GM21381 (cell line): ENCODE data around the gene TNPO3.
"Not testable (repeated sequence)": the region's sequence is repeated elsewhere in the genome, so short reads cannot be mapped to it uniquely, and the experiment has no call there.

Source experiments
- ATAC-seq: cut with Tn5 transposase; IDR thresholded peaks from one replicate; pipeline ENCODE4 v1.9.1; 2021; ENCODE audit warnings: mild to moderate bottlenecking, moderate library complexity; ENCODE audit not compliant: unreplicated experiment

Gene TNPO3

DNA sequence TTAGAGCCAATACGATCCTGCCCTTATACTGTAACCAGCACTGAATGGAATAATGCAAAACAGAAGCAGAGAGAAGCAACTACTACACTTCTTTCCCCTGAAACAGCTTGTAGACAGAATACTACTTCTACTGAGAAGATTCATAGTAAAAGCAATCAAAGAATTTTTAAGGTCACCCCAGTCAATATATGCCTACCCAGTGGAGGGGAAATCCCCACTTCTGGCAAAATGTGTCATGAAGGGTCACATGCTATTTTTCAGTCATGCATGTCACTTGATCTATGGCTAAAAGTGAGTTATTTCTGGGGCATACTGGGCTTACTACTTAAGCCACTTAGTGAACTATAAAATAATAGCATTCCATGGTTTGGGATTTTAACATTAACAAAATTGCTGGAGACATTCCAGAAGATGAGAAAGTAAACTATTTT lies 91.6 kb downstream of the TNPO3 start:
- peak; percentile 70 for ATAC-seq

DNA sequence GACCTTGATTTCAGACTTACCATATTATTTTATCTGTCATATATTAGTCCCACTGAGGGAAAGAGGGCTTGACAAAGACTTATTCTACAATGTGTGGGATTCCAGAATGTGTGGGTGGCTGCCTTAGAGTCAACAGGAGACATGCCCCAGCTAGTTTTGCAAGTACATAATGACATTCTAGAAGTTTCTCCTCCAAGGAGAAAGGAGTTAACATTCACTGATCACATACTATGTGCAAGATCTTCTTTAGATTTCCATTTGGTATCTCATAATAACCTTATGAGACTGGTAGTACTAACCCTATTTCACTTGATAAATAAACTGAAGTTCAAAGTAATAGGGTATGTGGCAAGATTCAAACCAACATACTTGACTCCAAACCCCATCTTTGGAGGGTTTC lies 92.0 kb downstream of the TNPO3 start:
- peak; percentile 40 for ATAC-seq

DNA sequence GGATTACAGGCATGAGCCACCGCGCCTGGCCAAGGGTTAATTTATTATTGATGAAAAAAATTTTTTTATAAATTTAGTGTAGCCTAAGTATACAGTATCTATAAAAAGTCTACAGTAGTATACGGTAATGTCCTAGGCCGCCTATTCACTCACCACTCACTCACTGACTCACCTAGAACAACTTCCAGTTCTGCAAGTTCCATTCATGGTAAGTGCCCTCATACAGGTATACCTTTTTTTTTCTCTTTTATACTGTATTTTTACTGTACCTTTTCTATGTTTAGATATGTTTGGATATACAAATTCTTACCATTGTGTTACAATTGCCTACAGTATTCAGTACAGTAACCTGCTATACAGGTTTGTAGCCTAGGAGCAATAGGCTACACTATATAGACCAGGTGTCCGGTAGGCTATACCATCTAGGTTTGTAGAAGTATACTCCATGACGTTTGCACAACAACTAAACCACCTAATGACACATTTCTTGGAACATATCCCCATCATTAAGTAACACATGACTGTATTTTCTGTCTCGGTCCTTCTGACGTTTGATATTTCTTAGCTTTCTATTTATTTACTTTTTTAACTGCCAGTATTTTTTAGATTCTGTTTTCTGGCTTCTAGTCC lies 93.8 kb downstream of the TNPO3 start:
- no peak for ATAC-seq

DNA sequence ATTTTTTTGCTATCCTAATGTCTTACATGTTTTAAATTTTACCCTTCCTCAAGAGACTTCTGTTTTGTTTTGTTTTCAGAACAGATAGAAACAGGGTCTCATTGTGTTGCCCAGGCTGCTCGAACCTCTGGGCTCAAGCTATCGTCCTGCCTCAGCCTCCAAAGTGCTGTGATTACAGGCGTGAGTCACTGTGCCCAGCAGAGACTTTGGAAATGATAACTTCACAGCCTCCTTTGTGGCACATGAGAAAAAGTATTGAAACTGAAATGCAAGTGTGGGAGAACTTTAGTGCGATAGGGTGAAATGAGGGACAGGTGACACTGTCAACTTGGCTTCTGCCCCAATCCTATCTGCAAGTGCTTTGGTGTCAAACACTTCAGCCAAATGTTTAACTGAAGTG lies 95.6 kb downstream of the TNPO3 start:
- ATAC-seq, result no peak

DNA sequence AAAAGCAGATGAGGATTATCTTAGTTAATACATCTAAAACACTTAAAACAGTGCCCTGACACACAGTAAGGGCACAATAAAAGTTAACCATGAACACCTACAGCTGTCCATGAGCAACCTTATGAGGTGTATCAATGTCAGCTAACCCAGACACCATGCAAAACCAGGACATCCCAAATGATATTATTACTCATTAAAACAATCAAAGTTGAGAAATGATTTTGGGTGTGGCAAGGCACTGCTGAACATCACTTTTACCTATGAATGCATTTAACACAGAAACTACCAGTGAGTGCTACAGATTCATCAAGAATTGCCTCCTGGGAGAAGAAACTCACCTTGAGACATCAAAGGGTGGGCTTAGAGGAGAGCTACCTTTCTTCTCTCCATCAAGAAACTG lies 98.9 kb downstream of the TNPO3 start:
- ATAC-seq, result no peak

GRCh38 chr7:128954830-128955802 lies 99.8 kb downstream of the TNPO3 start:
- ATAC-seq, result no peak

- no peak for ATAC-seq
Observed at GRCh38 chr7:128954150-128954549, 100.8 kb downstream of the TNPO3 start.

- no peak for ATAC-seq
Observed at GRCh38 chr7:128951296-128951695, 103.6 kb downstream of the TNPO3 start.

DNA sequence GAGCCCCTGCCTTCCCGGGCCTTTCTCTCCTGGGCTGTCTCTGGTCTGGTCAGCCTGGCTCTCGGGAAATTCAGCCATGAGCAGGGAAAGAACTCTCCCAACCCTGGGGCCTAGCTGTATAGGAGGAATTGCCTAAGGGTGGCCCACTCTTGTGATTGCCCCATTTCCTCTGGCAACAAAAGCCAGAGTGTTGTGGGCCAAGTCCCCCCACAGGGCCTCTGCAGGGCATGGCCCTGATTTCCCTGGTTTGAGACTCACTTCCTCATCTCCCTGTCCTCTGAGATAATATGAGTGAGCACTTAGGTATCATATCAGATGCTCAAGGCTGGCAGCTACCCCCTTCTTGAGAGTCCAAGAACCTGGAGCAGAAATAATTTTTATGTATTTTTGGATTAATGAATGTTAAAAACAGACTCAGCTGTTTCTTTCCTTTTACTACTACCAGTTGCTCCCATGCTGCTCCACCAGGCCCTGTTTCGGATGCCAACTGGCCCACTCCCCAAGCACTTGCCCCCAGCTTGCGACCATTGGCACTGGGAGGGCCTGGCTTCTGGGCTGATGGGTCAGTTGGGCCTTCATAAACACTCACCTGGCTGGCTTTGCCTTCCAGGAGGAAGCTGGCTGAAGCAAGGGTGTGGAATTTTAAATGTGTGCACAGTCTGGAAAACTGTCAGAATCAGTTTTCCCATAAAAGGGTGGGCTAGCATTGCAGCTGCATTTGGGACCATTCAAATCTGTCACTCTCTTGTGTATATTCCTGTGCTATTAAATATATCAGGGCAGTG lies 105.7 kb downstream of the TNPO3 start:
- no peak for ATAC-seq

DNA sequence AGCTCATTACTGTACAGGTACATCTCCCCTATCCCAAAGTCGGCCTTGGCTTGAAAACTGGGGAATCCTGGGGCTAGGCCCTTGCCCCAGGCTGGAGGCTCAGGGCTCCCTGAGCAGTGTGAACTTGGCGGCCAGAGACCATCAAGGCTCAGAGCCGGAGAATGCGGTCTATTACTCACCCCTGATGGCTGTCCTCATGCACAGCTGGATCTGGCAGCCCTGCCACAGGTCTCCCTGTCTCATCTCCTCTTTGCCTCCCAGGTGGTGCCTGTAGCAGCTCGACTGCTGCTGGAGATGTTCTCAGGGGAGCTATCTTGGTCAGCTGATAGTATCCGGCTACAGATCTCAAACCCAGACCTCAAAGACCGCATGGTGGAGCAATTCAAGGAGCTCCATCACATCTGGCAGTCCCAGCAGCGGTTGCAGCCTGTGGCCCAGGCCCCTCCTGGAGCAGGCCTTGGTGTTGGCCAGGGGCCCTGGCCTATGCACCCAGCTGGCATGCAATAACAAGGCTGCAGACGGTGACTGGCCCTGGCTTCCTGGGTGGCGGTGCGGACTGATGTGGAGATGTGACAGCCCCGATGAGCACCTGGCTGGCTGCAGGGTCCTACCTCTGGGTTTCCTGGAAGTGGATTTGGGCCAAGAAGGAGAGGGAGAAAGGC lies 106.5 kb downstream of the TNPO3 start:
- no peak for ATAC-seq

- no peak for ATAC-seq
Observed at GRCh38 chr7:128947854-128948253, 107.1 kb downstream of the TNPO3 start.

DNA sequence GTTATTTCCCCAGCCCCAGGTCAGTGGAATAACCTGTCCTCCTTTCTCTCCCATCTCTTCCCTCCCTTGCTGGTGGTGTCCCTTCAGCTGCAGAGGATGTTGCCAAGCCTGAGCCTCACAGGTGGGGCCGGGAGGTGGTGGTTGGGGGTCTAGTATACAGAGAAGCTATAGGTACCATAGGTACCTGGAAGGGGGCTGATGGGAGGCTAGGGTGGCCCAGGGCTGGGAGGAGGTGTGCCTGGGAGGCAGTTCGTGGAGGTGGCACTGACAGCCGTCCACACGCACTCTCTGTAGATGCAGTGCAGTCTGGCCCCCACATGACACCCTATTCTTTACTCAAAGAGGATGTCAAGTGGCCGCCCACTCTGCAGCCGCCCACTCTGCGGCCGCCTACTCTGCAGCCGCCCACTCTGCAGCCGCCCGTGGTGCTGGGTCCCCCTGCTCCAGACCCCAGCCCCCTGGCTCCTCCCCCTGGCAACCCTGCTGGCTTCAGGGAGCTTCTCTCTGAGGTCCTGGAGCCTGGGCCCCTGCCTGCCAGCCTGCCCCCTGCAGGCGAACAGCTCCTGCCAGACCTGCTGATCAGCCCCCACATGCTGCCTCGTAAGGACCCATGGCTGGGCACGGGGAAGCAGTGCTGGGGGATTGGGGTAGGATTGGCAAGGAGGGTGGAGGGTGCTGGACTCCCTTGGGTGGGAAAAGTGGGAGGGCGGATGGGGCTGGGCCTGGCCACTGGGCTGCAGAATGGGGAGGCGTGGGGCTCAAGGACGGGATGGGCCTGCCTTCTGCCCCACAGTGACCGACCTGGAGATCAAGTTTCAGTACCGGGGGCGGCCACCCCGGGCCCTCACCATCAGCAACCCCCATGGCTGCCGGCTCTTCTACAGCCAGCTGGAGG lies 107.7 kb downstream of the TNPO3 start:
- no peak for ATAC-seq

- ATAC-seq, result no peak
Observed at GRCh38 chr7:128945668-128946366, 109.1 kb downstream of the TNPO3 start.

DNA sequence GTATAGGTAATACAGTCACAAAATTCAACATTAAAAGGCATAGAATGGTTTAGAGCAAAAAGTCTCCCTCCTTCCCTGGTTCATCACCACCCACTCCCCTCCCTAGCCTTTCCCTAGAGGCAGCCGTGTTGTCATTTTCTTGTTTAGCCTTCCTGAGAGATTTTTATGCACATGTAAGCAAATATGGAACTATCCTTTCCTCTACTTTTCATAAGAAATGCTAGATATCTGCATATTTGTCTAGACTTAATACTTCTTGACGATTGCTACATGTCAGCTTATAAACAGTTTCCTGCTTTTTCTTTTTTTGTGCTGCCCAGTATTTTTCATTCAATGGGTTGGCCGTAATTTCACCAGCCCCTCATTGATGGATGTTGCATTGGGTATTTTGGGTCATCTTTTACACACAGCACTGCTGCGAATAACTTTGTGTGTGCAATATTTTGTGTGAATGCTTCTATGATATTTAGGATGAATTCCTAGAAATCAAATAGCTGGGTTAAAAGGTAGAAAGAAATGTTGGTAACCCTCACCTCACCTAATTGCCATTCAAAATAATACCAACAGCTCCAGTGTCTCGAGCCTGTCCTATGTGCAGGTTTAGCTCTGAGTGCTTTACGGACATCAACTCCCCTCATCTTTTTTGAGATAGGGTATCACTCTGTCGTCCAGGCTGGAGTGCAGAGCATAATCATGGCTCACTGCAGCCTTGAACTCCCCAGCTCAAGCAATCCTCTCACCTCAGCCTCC lies 110.2 kb downstream of the TNPO3 start:
- no peak for ATAC-seq

DNA sequence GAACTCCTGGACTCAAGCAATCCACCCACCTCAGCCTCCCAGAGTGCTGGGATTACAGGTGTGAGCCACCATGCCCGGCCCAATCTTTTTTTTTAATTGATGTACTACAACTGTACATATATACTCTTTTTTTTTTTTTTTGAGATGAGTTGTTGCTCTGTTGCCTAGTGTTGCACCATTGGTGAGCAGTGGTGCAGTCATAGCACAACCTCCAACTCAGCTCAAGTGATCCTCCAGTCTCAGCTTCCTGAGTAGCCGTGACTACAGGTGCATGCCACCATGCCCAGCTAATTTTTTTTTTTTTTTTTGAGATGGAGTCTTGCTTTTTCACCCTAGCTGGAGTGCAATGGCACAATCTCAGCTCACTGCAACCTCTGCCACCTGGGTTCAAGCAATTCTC lies 111.7 kb downstream of the TNPO3 start:
- ATAC-seq, result not testable (repeated sequence)

DNA sequence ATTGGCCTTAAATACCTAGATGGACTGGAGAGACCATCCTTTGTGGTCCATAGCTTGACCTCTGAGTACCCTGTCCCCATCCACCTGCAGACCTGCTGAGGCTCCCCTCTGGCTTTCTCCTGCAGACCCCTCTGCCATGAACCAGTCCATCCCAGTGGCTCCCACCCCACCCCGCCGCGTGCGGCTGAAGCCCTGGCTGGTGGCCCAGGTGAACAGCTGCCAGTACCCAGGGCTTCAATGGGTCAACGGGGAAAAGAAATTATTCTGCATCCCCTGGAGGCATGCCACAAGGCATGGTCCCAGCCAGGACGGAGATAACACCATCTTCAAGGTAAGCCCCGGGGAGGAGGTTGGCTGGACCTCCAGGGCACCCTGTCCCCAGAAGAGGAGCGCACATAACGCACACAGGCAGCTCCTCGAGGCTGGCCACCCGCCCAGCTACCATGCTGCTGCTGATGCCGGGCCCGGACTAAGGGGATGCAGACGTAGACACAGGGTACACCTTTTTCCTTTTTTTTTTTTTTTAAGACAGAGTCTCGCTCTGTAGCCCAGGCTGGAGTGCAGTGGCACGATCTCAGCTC lies 112.9 kb downstream of the TNPO3 start:
- ATAC-seq, result no peak

- ATAC-seq, result no peak
Observed at GRCh38 chr7:128941323-128941890, 113.5 kb downstream of the TNPO3 start.
